H9 (cell line): ENCODE data around the gene ANKS3. TPM values are rescaled to one million over a fixed set of nuclear protein-coding genes. Genes with fewer than 3 reads are reported as not detected.

Experiments used
- DNase-seq: peaks from one replicate; pipeline ENCODE4 v3.0.0-alpha.2; 2017
- H2AFZ ChIP-seq: one replicate; pipeline ENCODE4 v1.6.1; 2013; ENCODE audit warnings: mild to moderate bottlenecking, low read length, control low read depth, moderate library complexity
- H2AK5ac ChIP-seq: 2 replicates; pipeline ENCODE4 v1.6.1; 2013; ENCODE audit warnings: low read length, control low read depth, mixed read lengths; ENCODE audit not compliant: insufficient read length
- H2BK120ac ChIP-seq: one replicate; pipeline ENCODE4 v1.6.1; 2013; ENCODE audit warnings: low read depth, mild to moderate bottlenecking, low read length, control low read depth, inconsistent platforms; ENCODE audit not compliant: poor library complexity, severe bottlenecking
- H2BK12ac ChIP-seq: 2 replicates; pipeline ENCODE4 v1.6.1; 2013; ENCODE audit warnings: low read length, control low read depth, mixed read lengths, low read depth; ENCODE audit not compliant: insufficient read length
- H2BK15ac ChIP-seq: 2 replicates; pipeline ENCODE4 v1.6.1; 2013; ENCODE audit warnings: low read depth, low read length, control low read depth
- H2BK20ac ChIP-seq: one replicate; pipeline ENCODE4 v1.6.1; 2013; ENCODE audit warnings: low read depth, mild to moderate bottlenecking, low read length, control low read depth, inconsistent platforms; ENCODE audit not compliant: poor library complexity, severe bottlenecking
- H2BK5ac ChIP-seq: 2 replicates; pipeline ENCODE4 v1.6.1; 2013; ENCODE audit warnings: low read length, control low read depth, mixed read lengths; ENCODE audit not compliant: insufficient read length
- H3K14ac ChIP-seq: 2 replicates; pipeline ENCODE4 v1.6.1; 2013; ENCODE audit warnings: low read length, control low read depth; ENCODE audit not compliant: insufficient read depth
- H3K18ac ChIP-seq: 2 replicates; pipeline ENCODE4 v1.6.1; 2013; ENCODE audit warnings: low read depth, mild to moderate bottlenecking, mixed read lengths, low read length, control low read depth; ENCODE audit not compliant: insufficient read length
- H3K23ac ChIP-seq: 2 replicates; pipeline ENCODE4 v1.6.1; 2013; ENCODE audit warnings: low read length, control low read depth, mixed read lengths, low read depth; ENCODE audit not compliant: insufficient read length
- H3K23me2 ChIP-seq: 2 replicates; pipeline ENCODE4 v1.6.1; 2013; ENCODE audit warnings: low read depth, mild to moderate bottlenecking, mixed read lengths, low read length, control low read depth; ENCODE audit not compliant: insufficient read length, poor library complexity, severe bottlenecking
- H3K27ac ChIP-seq: 2 replicates; pipeline ENCODE4 v1.5.1; 2013; ENCODE audit warnings: low read length, control low read depth, mixed read lengths, low read depth; ENCODE audit not compliant: insufficient read length
- H3K27me3 ChIP-seq: 2 replicates; pipeline ENCODE4 v1.6.1; 2013; ENCODE audit warnings: low read length, control low read depth, inconsistent platforms; ENCODE audit not compliant: insufficient read depth
- H3K4ac ChIP-seq: 2 replicates; pipeline ENCODE4 v1.6.1; 2013; ENCODE audit warnings: low read depth, mild to moderate bottlenecking, control low read depth, inconsistent platforms, low read length, moderate library complexity
- H3K4me1 ChIP-seq: 2 replicates; pipeline ENCODE4 v1.6.1; 2013; ENCODE audit warnings: low read length, control low read depth, inconsistent platforms; ENCODE audit not compliant: insufficient read depth
- H3K4me2 ChIP-seq: 2 replicates; pipeline ENCODE4 v1.6.1; 2013; ENCODE audit warnings: low read length, control low read depth, mixed read lengths; ENCODE audit not compliant: insufficient read length, insufficient read depth
- H3K56ac ChIP-seq: 2 replicates; pipeline ENCODE4 v1.6.1; 2013; ENCODE audit warnings: low read depth, mild to moderate bottlenecking, mixed read lengths, low read length, control low read depth; ENCODE audit not compliant: insufficient read length
- H3K79me1 ChIP-seq: 2 replicates; pipeline ENCODE4 v1.6.1; 2013; ENCODE audit warnings: low read depth, mild to moderate bottlenecking, moderate library complexity, low read length, control low read depth, inconsistent platforms; ENCODE audit not compliant: insufficient read depth, poor library complexity, severe bottlenecking
- H3K79me2 ChIP-seq: 2 replicates; pipeline ENCODE4 v1.6.1; 2013; ENCODE audit warnings: low read length, control low read depth, inconsistent platforms; ENCODE audit not compliant: insufficient read depth
- H3K9ac ChIP-seq: 2 replicates; pipeline ENCODE4 v1.6.1; 2013; ENCODE audit warnings: low read length, control low read depth, mixed read lengths; ENCODE audit not compliant: insufficient read length; ENCODE audit errors: extremely low read depth
- H3K9me3 ChIP-seq: one replicate; pipeline ENCODE4 v1.6.1; 2013; ENCODE audit warnings: low read depth, low read length, inconsistent platforms; ENCODE audit not compliant: control insufficient read depth
- H3T11ph ChIP-seq: one replicate; pipeline ENCODE4 v1.6.1; 2013; ENCODE audit warnings: mild to moderate bottlenecking, low read length, control low read depth, inconsistent platforms
- H4K20me1 ChIP-seq: one replicate; pipeline ENCODE4 v1.6.1; 2013; ENCODE audit not compliant: control insufficient read depth, insufficient read length, insufficient read depth
- H4K5ac ChIP-seq: 2 replicates; pipeline ENCODE4 v1.6.1; 2013; ENCODE audit warnings: low read depth, mild to moderate bottlenecking, mixed read lengths, low read length, control low read depth; ENCODE audit not compliant: insufficient read length
- H4K8ac ChIP-seq: replicated peaks from 2 replicates; pipeline ENCODE4 v1.6.1; 2013; ENCODE audit warnings: low read length, control low read depth, mixed read lengths, low read depth; ENCODE audit not compliant: insufficient read length
- H4K91ac ChIP-seq: 2 replicates; pipeline ENCODE4 v1.6.1; 2013; ENCODE audit warnings: low read depth, mild to moderate bottlenecking, moderate library complexity, mixed read lengths, low read length, control low read depth; ENCODE audit not compliant: insufficient read length
- H3K27ac Mint-ChIP-seq, 3 experiments: 2 replicates in 2 of 3; 3 replicates in 1 of 3; pipeline ENCODE4 v1.8.0; 2020 to 2021; ENCODE audit warnings: mixed read lengths in 3 of 3, mild to moderate bottlenecking in 1 of 3, moderate library complexity in 1 of 3
- H3K27me3 Mint-ChIP-seq: 2 replicates; pipeline ENCODE4 v1.8.0; 2021; ENCODE audit warnings: low read depth, mild to moderate bottlenecking, moderate library complexity, mixed read lengths
- H3K36me3 Mint-ChIP-seq, 3 experiments: 2 replicates in 2 of 3; 3 replicates in 1 of 3; pipeline ENCODE4 v1.8.0; 2020 to 2021; ENCODE audit warnings: low read depth in 3 of 3, mixed read lengths in 3 of 3; ENCODE audit not compliant: insufficient read depth in 1 of 3
- H3K4me1 Mint-ChIP-seq, 2 experiments: 2 replicates each; pipeline ENCODE4 v1.8.0; 2020; ENCODE audit warnings: mixed read lengths in 2 of 2
- H3K4me3 Mint-ChIP-seq, 2 experiments: 2 replicates in 1 of 2; 3 replicates in 1 of 2; pipeline ENCODE4 v1.8.0; 2020 to 2021; ENCODE audit warnings: mild to moderate bottlenecking in 2 of 2, mixed read lengths in 2 of 2, moderate library complexity in 1 of 2
- H3K9me3 Mint-ChIP-seq, 2 experiments: 2 replicates in 1 of 2; 3 replicates in 1 of 2; pipeline ENCODE4 v1.8.0; 2020; ENCODE audit warnings: mild to moderate bottlenecking in 2 of 2, mixed read lengths in 2 of 2, moderate library complexity in 1 of 2
- CTCF ChIP-seq: fragments of 200-600 bp; sonication (generic); conservative IDR thresholded peaks from 3 replicates; pipeline ENCODE4 v1.8.0; 2021; ENCODE audit warnings: antibody characterized with exemption, mild to moderate bottlenecking
- WGBS: extraction: QIAGEN DNeasy Blood & Tissue Kit; methylation state at CpG from one replicate; pipeline ENCODE4 v1.1.7; 2013; ENCODE audit warnings: missing lambda C conversion rate, low lambda C conversion rate, mixed read lengths; ENCODE audit not compliant: insufficient read length; ENCODE audit errors: extremely low coverage; 5-methylcytosine and 5-hydroxymethylcytosine counted together
- total RNA-seq: library from RNA; stranded (reverse); gene quantifications from 2 replicates; pipeline ENCODE4 v1.2.1, GENCODE V29; 2021

Gene ANKS3
- total RNA-seq, 1 experiment from 2014 or later: 32.0 TPM

GRCh38 chr16:4723071-4723767, 10.9 kb downstream of the ANKS3 start:
- H3K4me2 ChIP-seq: no peak overlapping the region
- no peak overlapping the region for H3K23ac ChIP-seq
- H3K4ac ChIP-seq: no peak overlapping the region
- H4K8ac ChIP-seq: no peak overlapping the region
- no peaks in the 10 kb centered on the region for H3K79me1 ChIP-seq
- no peak overlapping the region for H4K5ac ChIP-seq
- TF ChIP-seq CTCF: no peak
- H3K4me1 ChIP-seq: peaks cover 3% of the 10 kb centered on the region; the same call in 1 of the 2 replicates
- Mint-ChIP-seq H3K4me1 (peaks cover 4 to 13% of the 10 kb centered on the region in 2 experiments), H3K27ac (peak overlapping the region in 1 of 3 experiments; percentile 22; a peak in 3 of 7 replicates), H3K4me3 (no peak overlapping the region), H3K36me3 (peaks cover 8 to 43% (median 36%) of the 10 kb centered on the region in 3 experiments; a peak in 6 of 7 replicates), H3K27me3 (no peaks in the 10 kb centered on the region), H3K9me3 (no peaks in the 10 kb centered on the region)
- H2BK120ac ChIP-seq: no peak overlapping the region
- H2AFZ ChIP-seq: no peak overlapping the region
- no peak overlapping the region for H3K27ac ChIP-seq
- H3K14ac ChIP-seq: no peak overlapping the region
- no peak overlapping the region for H2BK5ac ChIP-seq
- H3K23me2 ChIP-seq: no peaks in the 10 kb centered on the region
- no peak overlapping the region for H3K18ac ChIP-seq
- WGBS: no CpG with 5 or more reads among the region's 14 CpGs
- no peak overlapping the region for H3K9ac ChIP-seq
- no peak overlapping the region for H2AK5ac ChIP-seq
- H4K91ac ChIP-seq: no peak overlapping the region
- no peak overlapping the region for H2BK15ac ChIP-seq
- no peak overlapping the region for H2BK12ac ChIP-seq
- no peaks in the 10 kb centered on the region for H3K27me3 ChIP-seq
- DNase-seq: no peak
- H3K79me2 ChIP-seq: no peaks in the 10 kb centered on the region
- H3K56ac ChIP-seq: no peak overlapping the region
- no peaks in the 10 kb centered on the region for H3K9me3 ChIP-seq
- H3T11ph ChIP-seq: no peak overlapping the region
- no peaks in the 10 kb centered on the region for H4K20me1 ChIP-seq
- H2BK20ac ChIP-seq: no peak overlapping the region
